DMS153 (cell line): ENCODE data around the gene POR.
A peak's percentile ranks its signal among the peaks of the same experiment; 100 is the strongest.
"Not testable (repeated sequence)": the region's sequence is repeated elsewhere in the genome, so short reads cannot be mapped to it uniquely, and the experiment has no call there.

ENCODE experiments used
- DNase-seq: peaks from one replicate; lab custom pipeline; 2025; lab: John Stamatoyannopoulos, UW

The POR gene

GRCh38 chr7:75992083-75992755 is 77.3 kb downstream of the POR start:
- DNase-seq = no peak

- DNase-seq = no peak
These were observed 78.9 kb downstream of the POR start for GRCh38 chr7:75993689-75994387.

GRCh38 chr7:75994388-75995051 is 79.6 kb downstream of the POR start, which contains the start of gene TMEM120A:
TMEM120A (minus strand) TSS chr7:75994595; CDS start chr7:75994570, 25 bp downstream.
- DNase-seq = peak; percentile 64

- DNase-seq = no peak
These were observed 80.1 kb downstream of the POR start for GRCh38 chr7:75995052-75995471.

GRCh38 chr7:75995996-75996395 is 81.0 kb downstream of the POR start:
- DNase-seq = no peak

GRCh38 chr7:75996476-75996875 is 81.5 kb downstream of the POR start:
- DNase-seq = no peak

GRCh38 chr7:75998038-75998437 is 83.1 kb downstream of the POR start:
- no peak for DNase-seq

GRCh38 chr7:76000566-76000965 is 85.6 kb downstream of the POR start:
- DNase-seq = no peak

GRCh38 chr7:76002139-76002538 is 87.2 kb downstream of the POR start:
- no peak for DNase-seq

GRCh38 chr7:76002822-76003221 is 87.9 kb downstream of the POR start:
- no peak for DNase-seq

GRCh38 chr7:76003351-76003750 is 88.4 kb downstream of the POR start:
- DNase-seq = no peak

- not testable (repeated sequence) for DNase-seq
These were observed 90.0 kb downstream of the POR start for GRCh38 chr7:76005004-76005403.

- DNase-seq = no peak
These were observed 93.3 kb downstream of the POR start for GRCh38 chr7:76008156-76008687.

GRCh38 chr7:76009672-76010600 is 95.0 kb downstream of the POR start:
- no peak for DNase-seq

- DNase-seq = no peak
These were observed 96.5 kb downstream of the POR start for GRCh38 chr7:76011442-76011861.

- DNase-seq = no peak
These were observed 101.4 kb downstream of the POR start for GRCh38 chr7:76016191-76016947.

GRCh38 chr7:76018520-76018919 is 103.6 kb downstream of the POR start:
- DNase-seq = not testable (repeated sequence)

GRCh38 chr7:76020031-76020714 is 105.2 kb downstream of the POR start:
- DNase-seq = peak; percentile 37

- no peak for DNase-seq
These were observed 107.2 kb downstream of the POR start for GRCh38 chr7:76022026-76022780.
